ENCODE results near the gene TIMM50.

The TIMM50 gene

DNA sequence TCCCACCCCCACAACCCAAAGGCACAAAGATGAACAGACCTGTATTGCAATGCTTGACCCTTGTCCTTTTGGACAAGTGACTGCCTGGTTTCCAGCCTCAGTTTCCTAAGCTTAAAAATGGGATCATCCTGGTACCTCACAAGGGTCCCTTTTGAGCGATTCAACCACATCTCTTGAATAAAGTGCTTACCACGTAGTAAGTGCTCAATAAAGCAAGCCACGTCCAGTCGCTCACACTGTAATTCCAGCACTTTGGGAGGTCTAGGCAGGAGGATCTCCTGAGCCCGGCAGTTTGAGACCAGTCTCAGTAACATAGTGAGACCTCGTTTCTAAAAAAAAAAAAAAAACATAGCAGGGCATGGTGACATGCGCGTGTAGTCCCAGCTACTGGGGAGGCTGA lies 19.3 kb downstream of the TIMM50 start:
- Histone ChIP-seq H3K27me3 (ENCODE audit: control insufficient read depth in 1 of 2, insufficient read depth in 2 of 2, low read length in 2 of 2) (peaks cover 33 to 42% of the 10 kb centered on the region in 2 donors), H3K9me3 (ENCODE audit: control insufficient read depth in 1 of 2, low read length in 2 of 2) (no peaks in the 10 kb centered on the region), H3K4me3 (ENCODE audit: low read depth in 1 of 2, low read length in 2 of 2) (no peak overlapping the region), H3K36me3 (ENCODE audit: control insufficient read depth in 1 of 2, insufficient read depth in 2 of 2, low read length in 2 of 2) (no peaks in the 10 kb centered on the region), H3K4me1 (ENCODE audit: control insufficient read depth in 1 of 2, insufficient read depth in 2 of 2, low read length in 2 of 2) (peaks cover 0 to 17% of the 10 kb centered on the region in 2 donors), H3K9ac (ENCODE audit: low read depth in 1 of 2, low read length in 2 of 2) (no peak overlapping the region), H3K27ac (ENCODE audit: low read depth, low read length) (no peak overlapping the region)

DNA sequence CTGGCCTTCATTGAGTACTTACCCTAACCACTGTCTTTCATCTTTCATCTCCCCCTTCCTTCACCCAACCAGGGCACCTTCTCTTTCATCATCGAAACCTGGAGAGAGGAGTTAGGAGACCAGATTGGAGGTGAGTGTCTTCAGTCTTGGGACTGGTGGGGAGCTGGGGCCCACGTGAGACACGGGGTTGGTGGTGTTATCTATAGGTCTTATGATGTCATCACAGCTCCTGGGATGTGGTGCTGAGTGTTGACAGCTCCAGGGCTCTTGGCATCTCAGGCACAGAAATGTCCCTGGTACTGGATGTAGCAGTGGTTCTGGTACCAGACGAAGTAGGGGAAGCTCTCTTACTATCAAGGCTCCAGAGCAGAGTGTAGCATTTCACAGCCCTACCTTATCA lies 19.9 kb downstream of the TIMM50 start:
- H3K27ac ChIP-seq (ENCODE audit: low read depth, low read length): no peak overlapping the region
- H3K36me3 ChIP-seq (ENCODE audit: control insufficient read depth in 1 of 2, insufficient read depth in 2 of 2, low read length in 2 of 2): no peaks in the 10 kb centered on the region
- H3K4me3 ChIP-seq (ENCODE audit: low read depth in 1 of 2, low read length in 2 of 2): no peak overlapping the region
- H3K9ac ChIP-seq (ENCODE audit: low read depth in 1 of 2, low read length in 2 of 2): no peak overlapping the region
- peaks cover 0 to 17% of the 10 kb centered on the region in 2 donors for H3K4me1 ChIP-seq (ENCODE audit: control insufficient read depth in 1 of 2, insufficient read depth in 2 of 2, low read length in 2 of 2)
- H3K9me3 ChIP-seq (ENCODE audit: control insufficient read depth in 1 of 2, low read length in 2 of 2): no peaks in the 10 kb centered on the region
- peaks cover 33 to 43% of the 10 kb centered on the region in 2 donors for H3K27me3 ChIP-seq (ENCODE audit: control insufficient read depth in 1 of 2, insufficient read depth in 2 of 2, low read length in 2 of 2)

GRCh38 chr19:39501340-39501739 lies 20.7 kb downstream of the TIMM50 start:
- H3K27me3 ChIP-seq (ENCODE audit: control insufficient read depth in 1 of 2, insufficient read depth in 2 of 2, low read length in 2 of 2): peaks cover 34 to 43% of the 10 kb centered on the region in 2 donors
- no peak overlapping the region for H3K27ac ChIP-seq (ENCODE audit: low read depth, low read length)
- H3K36me3 ChIP-seq (ENCODE audit: control insufficient read depth in 1 of 2, insufficient read depth in 2 of 2, low read length in 2 of 2): no peaks in the 10 kb centered on the region
- peaks cover 0 to 17% of the 10 kb centered on the region in 2 donors for H3K4me1 ChIP-seq (ENCODE audit: control insufficient read depth in 1 of 2, insufficient read depth in 2 of 2, low read length in 2 of 2)
- no peak overlapping the region for H3K9ac ChIP-seq (ENCODE audit: low read depth in 1 of 2, low read length in 2 of 2)
- no peak overlapping the region for H3K4me3 ChIP-seq (ENCODE audit: low read depth in 1 of 2, low read length in 2 of 2)
- H3K9me3 ChIP-seq (ENCODE audit: control insufficient read depth in 1 of 2, low read length in 2 of 2): no peaks in the 10 kb centered on the region

DNA sequence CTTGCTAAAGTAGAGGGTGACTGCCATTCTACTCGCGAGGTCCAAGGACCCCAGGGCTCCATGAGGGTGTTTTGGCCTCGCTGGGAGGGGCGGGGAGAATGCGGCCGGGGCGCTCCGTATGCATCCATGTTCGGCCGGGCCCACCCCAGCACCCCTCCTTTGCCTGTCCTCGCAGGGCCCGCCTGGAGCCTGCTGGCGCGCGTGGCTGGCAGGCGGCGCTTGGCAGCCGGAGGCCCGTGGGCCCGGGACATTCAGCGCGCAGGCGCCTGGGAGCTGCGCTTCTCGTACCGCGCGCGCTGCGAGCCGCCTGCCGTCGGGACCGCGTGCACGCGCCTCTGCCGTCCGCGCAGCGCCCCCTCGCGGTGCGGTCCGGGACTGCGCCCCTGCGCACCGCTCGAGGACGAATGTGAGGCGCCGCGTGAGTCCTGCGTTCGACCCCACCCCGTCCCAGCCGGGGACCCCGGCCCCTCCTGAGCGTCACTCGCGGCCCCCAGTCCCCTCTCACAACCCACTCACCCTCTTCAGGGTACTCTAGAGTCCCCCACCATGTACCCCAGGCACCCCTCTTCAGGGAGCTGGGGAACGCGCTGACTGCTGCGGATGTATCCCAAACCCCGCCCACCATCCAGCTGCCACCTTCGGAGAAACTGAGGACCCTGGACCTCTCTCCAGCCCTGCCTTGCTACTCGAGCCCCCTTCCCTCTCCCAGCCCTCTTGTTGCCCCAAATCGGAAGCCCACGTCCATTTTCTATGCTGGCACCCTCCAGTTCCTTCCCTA lies 22.2 kb downstream of the TIMM50 start:
- no peak overlapping the region for H3K4me3 ChIP-seq (ENCODE audit: low read depth in 1 of 2, low read length in 2 of 2)
- peaks cover 3 to 19% of the 10 kb centered on the region in 2 donors for H3K4me1 ChIP-seq (ENCODE audit: control insufficient read depth in 1 of 2, insufficient read depth in 2 of 2, low read length in 2 of 2)
- H3K9me3 ChIP-seq (ENCODE audit: control insufficient read depth in 1 of 2, low read length in 2 of 2): no peaks in the 10 kb centered on the region
- H3K36me3 ChIP-seq (ENCODE audit: control insufficient read depth in 1 of 2, insufficient read depth in 2 of 2, low read length in 2 of 2): no peaks in the 10 kb centered on the region
- peaks cover 46 to 56% of the 10 kb centered on the region in 2 donors for H3K27me3 ChIP-seq (ENCODE audit: control insufficient read depth in 1 of 2, insufficient read depth in 2 of 2, low read length in 2 of 2)
- H3K9ac ChIP-seq (ENCODE audit: low read depth in 1 of 2, low read length in 2 of 2): no peak overlapping the region
- no peak overlapping the region for H3K27ac ChIP-seq (ENCODE audit: low read depth, low read length)

DNA sequence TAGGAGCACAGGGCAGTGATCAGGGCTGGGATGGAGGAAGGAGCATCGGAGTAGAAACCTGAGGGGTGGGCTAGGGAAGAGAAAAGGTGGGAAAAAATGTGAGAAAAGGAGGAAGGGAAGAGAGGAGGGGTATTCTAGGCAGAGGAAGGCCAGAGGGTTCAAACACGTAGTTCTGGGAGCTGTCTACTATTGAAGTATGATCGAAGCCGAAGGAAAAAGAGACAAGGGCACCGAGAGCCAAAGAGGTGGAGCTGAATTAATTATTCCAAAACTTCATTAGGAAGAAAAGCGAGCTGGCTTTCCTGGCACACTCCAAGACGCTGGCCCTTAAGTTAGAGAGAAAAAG lies 25.9 kb downstream of the TIMM50 start:
- Histone ChIP-seq H3K36me3 (ENCODE audit: control insufficient read depth in 1 of 2, insufficient read depth in 2 of 2, low read length in 2 of 2) (no peaks in the 10 kb centered on the region), H3K27ac (ENCODE audit: low read depth, low read length) (no peak overlapping the region), H3K9me3 (ENCODE audit: control insufficient read depth in 1 of 2, low read length in 2 of 2) (no peaks in the 10 kb centered on the region), H3K9ac (ENCODE audit: low read depth in 1 of 2, low read length in 2 of 2) (no peak overlapping the region), H3K4me3 (ENCODE audit: low read depth in 1 of 2, low read length in 2 of 2) (no peak overlapping the region), H3K27me3 (ENCODE audit: control insufficient read depth in 1 of 2, insufficient read depth in 2 of 2, low read length in 2 of 2) (peaks cover 34 to 36% of the 10 kb centered on the region in 2 donors), H3K4me1 (ENCODE audit: control insufficient read depth in 1 of 2, insufficient read depth in 2 of 2, low read length in 2 of 2) (peaks cover 3 to 4% of the 10 kb centered on the region in 2 donors)

- peak overlapping the region in 1 of 2 donors; percentile 53 for H3K4me3 ChIP-seq (ENCODE audit: low read depth in 1 of 2, low read length in 2 of 2)
- no peak overlapping the region for H3K27ac ChIP-seq (ENCODE audit: low read depth, low read length)
- H3K9me3 ChIP-seq (ENCODE audit: control insufficient read depth in 1 of 2, low read length in 2 of 2): no peaks in the 10 kb centered on the region
- H3K36me3 ChIP-seq (ENCODE audit: control insufficient read depth in 1 of 2, insufficient read depth in 2 of 2, low read length in 2 of 2): no peaks in the 10 kb centered on the region
- no peak overlapping the region for H3K9ac ChIP-seq (ENCODE audit: low read depth in 1 of 2, low read length in 2 of 2)
- peaks cover 3 to 4% of the 10 kb centered on the region in 2 donors for H3K4me1 ChIP-seq (ENCODE audit: control insufficient read depth in 1 of 2, insufficient read depth in 2 of 2, low read length in 2 of 2)
- peaks cover 34 to 35% of the 10 kb centered on the region in 2 donors for H3K27me3 ChIP-seq (ENCODE audit: control insufficient read depth in 1 of 2, insufficient read depth in 2 of 2, low read length in 2 of 2)
Measured at GRCh38 chr19:39506944-39507714, 26.5 kb downstream of the TIMM50 start.

GRCh38 chr19:39507715-39508364 lies 27.2 kb downstream of the TIMM50 start:
- Histone ChIP-seq H3K4me3 (ENCODE audit: low read depth in 1 of 2, low read length in 2 of 2) (peak overlapping the region in 1 of 2 donors; percentile 53), H3K9ac (ENCODE audit: low read depth in 1 of 2, low read length in 2 of 2) (no peak overlapping the region), H3K4me1 (ENCODE audit: control insufficient read depth in 1 of 2, insufficient read depth in 2 of 2, low read length in 2 of 2) (peaks cover 3 to 4% of the 10 kb centered on the region in 2 donors), H3K36me3 (ENCODE audit: control insufficient read depth in 1 of 2, insufficient read depth in 2 of 2, low read length in 2 of 2) (no peaks in the 10 kb centered on the region), H3K27me3 (ENCODE audit: control insufficient read depth in 1 of 2, insufficient read depth in 2 of 2, low read length in 2 of 2) (peaks cover 34 to 35% of the 10 kb centered on the region in 2 donors), H3K27ac (ENCODE audit: low read depth, low read length) (no peak overlapping the region), H3K9me3 (ENCODE audit: control insufficient read depth in 1 of 2, low read length in 2 of 2) (no peaks in the 10 kb centered on the region)

DNA sequence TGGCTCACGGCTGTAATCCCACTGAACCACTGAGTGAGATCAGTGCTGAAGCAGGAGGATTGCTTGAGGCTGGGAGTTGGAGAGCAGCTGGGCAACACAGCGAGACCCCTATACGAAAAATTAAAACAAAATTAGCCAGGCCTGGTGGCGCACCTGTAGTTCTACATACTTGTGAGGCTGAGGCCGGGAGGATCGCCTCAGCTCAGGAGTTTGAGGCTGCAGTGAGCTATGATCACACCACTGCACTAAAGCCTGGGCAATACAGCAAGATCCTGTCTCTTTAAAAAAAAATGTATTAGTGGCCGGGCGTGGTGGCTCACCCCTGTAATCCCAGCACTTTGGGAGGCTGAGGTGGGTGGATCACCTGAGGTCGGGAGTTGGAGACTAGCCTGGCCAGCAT lies 28.0 kb downstream of the TIMM50 start:
- Histone ChIP-seq H3K4me3 (ENCODE audit: low read depth in 1 of 2, low read length in 2 of 2) (no peak overlapping the region), H3K9ac (ENCODE audit: low read depth in 1 of 2, low read length in 2 of 2) (no peak overlapping the region), H3K36me3 (ENCODE audit: control insufficient read depth in 1 of 2, insufficient read depth in 2 of 2, low read length in 2 of 2) (no peaks in the 10 kb centered on the region), H3K9me3 (ENCODE audit: control insufficient read depth in 1 of 2, low read length in 2 of 2) (no peaks in the 10 kb centered on the region), H3K4me1 (ENCODE audit: control insufficient read depth in 1 of 2, insufficient read depth in 2 of 2, low read length in 2 of 2) (peaks cover 3 to 4% of the 10 kb centered on the region in 2 donors), H3K27ac (ENCODE audit: low read depth, low read length) (no peak overlapping the region), H3K27me3 (ENCODE audit: control insufficient read depth in 1 of 2, insufficient read depth in 2 of 2, low read length in 2 of 2) (peaks cover 35 to 40% of the 10 kb centered on the region in 2 donors)

- no peaks in the 10 kb centered on the region for H3K9me3 ChIP-seq (ENCODE audit: control insufficient read depth in 1 of 2, low read length in 2 of 2)
- no peaks in the 10 kb centered on the region for H3K36me3 ChIP-seq (ENCODE audit: control insufficient read depth in 1 of 2, insufficient read depth in 2 of 2, low read length in 2 of 2)
- no peak overlapping the region for H3K9ac ChIP-seq (ENCODE audit: low read depth in 1 of 2, low read length in 2 of 2)
- peaks cover 33 to 40% of the 10 kb centered on the region in 2 donors for H3K27me3 ChIP-seq (ENCODE audit: control insufficient read depth in 1 of 2, insufficient read depth in 2 of 2, low read length in 2 of 2)
- no peak overlapping the region for H3K4me3 ChIP-seq (ENCODE audit: low read depth in 1 of 2, low read length in 2 of 2)
- H3K4me1 ChIP-seq (ENCODE audit: control insufficient read depth in 1 of 2, insufficient read depth in 2 of 2, low read length in 2 of 2): peaks cover 3 to 4% of the 10 kb centered on the region in 2 donors
- H3K27ac ChIP-seq (ENCODE audit: low read depth, low read length): no peak overlapping the region
Measured at GRCh38 chr19:39509233-39509632, 28.6 kb downstream of the TIMM50 start.

DNA sequence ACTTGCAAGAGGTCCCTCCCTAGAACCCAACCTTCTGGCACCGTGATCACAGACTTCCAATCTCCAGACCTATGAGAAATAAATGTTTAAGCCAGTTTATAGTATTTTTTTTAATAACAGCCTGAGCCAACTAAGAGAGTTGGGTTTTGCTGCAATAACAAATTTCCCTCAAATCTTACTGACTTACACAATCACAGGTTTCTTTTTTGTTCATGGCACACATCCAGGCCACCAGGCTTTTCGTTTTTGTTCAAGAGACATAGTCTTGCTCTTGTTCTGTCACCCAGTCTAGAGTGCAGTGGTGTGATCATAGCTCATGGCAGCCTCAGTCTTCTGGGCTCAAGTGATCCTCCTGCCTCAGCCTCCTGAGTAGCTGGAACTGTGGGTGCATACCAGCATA lies 32.4 kb downstream of the TIMM50 start:
- Histone ChIP-seq H3K9me3 (ENCODE audit: control insufficient read depth in 1 of 2, low read length in 2 of 2) (no peaks in the 10 kb centered on the region), H3K27me3 (ENCODE audit: control insufficient read depth in 1 of 2, insufficient read depth in 2 of 2, low read length in 2 of 2) (peaks cover 42 to 47% of the 10 kb centered on the region in 2 donors), H3K4me3 (ENCODE audit: low read depth in 1 of 2, low read length in 2 of 2) (no peak overlapping the region), H3K36me3 (ENCODE audit: control insufficient read depth in 1 of 2, insufficient read depth in 2 of 2, low read length in 2 of 2) (no peaks in the 10 kb centered on the region), H3K27ac (ENCODE audit: low read depth, low read length) (no peak overlapping the region), H3K4me1 (ENCODE audit: control insufficient read depth in 1 of 2, insufficient read depth in 2 of 2, low read length in 2 of 2) (peaks cover 0 to 8% of the 10 kb centered on the region in 2 donors), H3K9ac (ENCODE audit: low read depth in 1 of 2, low read length in 2 of 2) (no peak overlapping the region)
